Measurements from ENCODE around the gene CCDC90B.

The CCDC90B gene

GRCh38 chr11:83222499-83222898, 63.7 kb downstream of the CCDC90B start:
- no peak for DNase-seq

DNA sequence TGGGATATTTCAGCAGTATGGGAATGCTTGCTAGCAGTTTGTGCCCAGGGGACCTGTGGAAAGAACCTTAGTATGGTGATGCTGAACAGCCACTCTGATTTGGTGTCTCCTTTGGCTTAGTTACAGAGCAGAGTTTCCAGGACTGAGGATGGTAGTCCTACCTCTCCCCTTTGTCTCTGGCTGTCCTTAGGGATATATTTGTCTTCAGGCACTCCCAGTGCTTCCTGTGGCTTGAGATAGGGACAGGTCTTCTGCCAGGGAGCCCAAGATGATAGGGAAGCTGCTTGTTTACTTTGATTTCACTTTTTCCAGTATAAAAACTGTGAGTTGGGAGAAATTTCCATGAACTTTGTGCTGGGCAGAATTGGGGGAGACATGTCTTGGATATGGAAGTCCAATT, 64.5 kb downstream of the CCDC90B start:
- DNase-seq = no peak

DNA sequence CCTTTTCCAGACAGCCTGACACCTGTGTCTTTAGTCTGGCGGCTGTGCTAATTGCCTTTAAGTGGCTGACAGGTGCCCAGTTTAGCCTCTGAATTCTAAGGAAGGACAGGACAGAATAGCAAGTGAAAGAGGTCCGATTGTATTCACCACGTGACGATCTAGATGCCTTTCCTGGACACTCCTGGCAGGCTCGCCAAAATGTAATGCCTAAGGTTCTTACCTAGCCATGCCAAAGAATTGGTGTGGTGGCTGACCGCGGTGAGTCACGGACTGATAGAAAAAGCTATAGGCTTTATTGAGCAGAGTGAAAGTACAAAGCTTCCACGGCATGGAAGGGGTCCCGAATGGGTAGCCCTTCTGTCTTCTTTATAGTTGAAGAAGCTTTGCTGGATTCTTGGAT, 65.9 kb downstream of the CCDC90B start:
- no peak for DNase-seq

- DNase-seq = no peak
Observed at GRCh38 chr11:83219095-83219494, 67.1 kb downstream of the CCDC90B start.
